DND-41 (cell line): ENCODE measurements around the gene PTPRJ.

Source experiments
- ATAC-seq: fragments of 200-7000 bp; cut with Tn5 transposase; 3 replicates; pipeline ENCODE4 v1.9.1; 2021; ENCODE audit warnings: low read depth; ENCODE audit not compliant: insufficient read depth
- DNase-seq: peaks from one replicate; pipeline ENCODE4 v3.0.0-alpha.2; 2020
- H2AFZ ChIP-seq: 2 replicates; pipeline ENCODE4 v1.6.0; 2012; ENCODE audit warnings: low read depth, low read length
- H3K27ac ChIP-seq: 2 replicates; pipeline ENCODE4 v1.5.1; 2012; ENCODE audit warnings: low read length, inconsistent platforms
- H3K27me3 ChIP-seq: fragments of 200-600 bp; sonication (generic); 2 replicates; pipeline ENCODE4 v1.6.0; 2012; ENCODE audit warnings: low read length, mild to moderate bottlenecking, inconsistent platforms; ENCODE audit not compliant: insufficient read depth, poor library complexity
- H3K36me3 ChIP-seq: 2 replicates; pipeline ENCODE4 v1.5.1; 2012; ENCODE audit warnings: low read length, inconsistent platforms; ENCODE audit not compliant: insufficient read depth
- H3K4me1 ChIP-seq: 2 replicates; pipeline ENCODE4 v1.5.1; 2012; ENCODE audit warnings: mild to moderate bottlenecking, low read length; ENCODE audit not compliant: insufficient read depth
- H3K4me2 ChIP-seq: 2 replicates; pipeline ENCODE4 v1.6.0; 2012; ENCODE audit warnings: mild to moderate bottlenecking, moderate library complexity, low read length, inconsistent platforms; ENCODE audit not compliant: insufficient read depth
- H3K4me3 ChIP-seq, 2 experiments: fragments of 200-600 bp in 1 of 2; shearing (Covaris generic) in 1 of 2; 2 replicates each; pipeline ENCODE4 v1.5.1; 2012 to 2016; ENCODE audit warnings: inconsistent platforms in 2 of 2, low read length in 2 of 2, mild to moderate bottlenecking in 2 of 2, low read depth in 1 of 2, moderate library complexity in 1 of 2
- H3K79me2 ChIP-seq: 2 replicates; pipeline ENCODE4 v1.6.0; 2012; ENCODE audit warnings: low read length, inconsistent platforms; ENCODE audit not compliant: insufficient read depth
- H3K9ac ChIP-seq: 2 replicates; pipeline ENCODE4 v1.6.0; 2012; ENCODE audit warnings: low read depth, mild to moderate bottlenecking, inconsistent platforms, low read length, moderate library complexity
- H3K9me3 ChIP-seq: 2 replicates; pipeline ENCODE4 v1.5.1; 2012; ENCODE audit warnings: low read length, moderate library complexity, mild to moderate bottlenecking, inconsistent platforms; ENCODE audit not compliant: insufficient read depth, severe bottlenecking
- H4K20me1 ChIP-seq: 2 replicates; pipeline ENCODE4 v1.6.0; 2012; ENCODE audit warnings: low read length; ENCODE audit not compliant: insufficient read depth
- EZH2 ChIP-seq: IDR thresholded peaks from 3 replicates; pipeline ENCODE4 v1.6.1; 2012; ENCODE audit warnings: borderline replicate concordance, low read depth, mild to moderate bottlenecking, moderate library complexity, low read length, inconsistent platforms; ENCODE audit not compliant: severe bottlenecking
- TF ChIP-seq, protein P1 (sequence below): IDR thresholded peaks from 2 replicates; pipeline ENCODE4 v1.5.1; 2012; ENCODE audit warnings: borderline replicate concordance, low read length, moderate library complexity, mild to moderate bottlenecking; ENCODE audit not compliant: poor library complexity, severe bottlenecking; ENCODE audit errors: extremely low read depth

The PTPRJ gene

DNA sequence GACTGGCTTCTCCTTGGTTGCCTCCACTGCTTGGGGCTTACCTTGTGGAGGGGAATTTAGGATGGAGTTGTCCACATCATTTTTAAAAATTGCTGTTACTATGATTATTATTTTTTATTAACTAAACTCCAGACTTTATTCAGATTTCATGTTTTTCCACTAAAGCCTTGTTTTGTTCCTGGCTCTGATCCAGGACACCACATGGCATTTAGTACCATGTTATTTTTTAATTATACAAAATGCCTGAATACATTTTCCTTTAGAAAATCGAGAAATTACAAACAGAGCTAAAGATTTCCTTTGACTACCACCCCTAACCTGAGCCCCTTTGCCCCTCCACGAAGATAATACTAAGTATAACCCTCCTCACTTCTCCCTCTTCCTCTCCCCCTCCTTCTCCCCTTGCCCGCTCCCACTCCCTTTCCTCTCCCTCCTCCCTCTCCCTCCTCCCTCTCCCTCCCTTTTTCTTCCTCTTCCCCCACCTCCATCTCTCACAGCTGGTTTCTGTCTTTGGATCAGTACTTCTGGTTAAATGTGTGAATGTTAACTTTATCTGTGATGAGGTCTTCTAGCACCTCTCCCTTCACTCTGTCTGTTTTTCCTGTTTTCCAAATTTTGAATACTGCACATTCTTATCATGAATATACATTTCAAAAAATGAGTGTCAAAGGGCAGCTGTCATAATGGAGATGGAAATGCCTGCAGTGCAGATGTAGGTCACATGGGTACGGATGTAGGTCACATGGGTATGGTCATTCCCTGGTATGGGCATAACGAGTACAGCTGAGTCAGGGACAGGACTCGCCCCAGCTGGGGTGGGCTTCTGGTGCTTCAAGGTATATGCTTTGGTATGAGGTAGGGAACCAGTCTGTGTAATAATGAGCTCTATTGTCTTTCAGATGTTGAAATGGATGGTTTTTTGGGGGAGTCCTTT, 181.9 kb downstream of the PTPRJ start:
- Histone ChIP-seq H3K4me1 (no peaks in the 10 kb centered on the region), H4K20me1 (no peaks in the 10 kb centered on the region), H3K4me2 (no peak overlapping the region), H3K4me3 (no peak overlapping the region), H2AFZ (no peak overlapping the region), H3K79me2 (no peaks in the 10 kb centered on the region), H3K27me3 (no peaks in the 10 kb centered on the region), H3K27ac (no peak overlapping the region), H3K9me3 (no peaks in the 10 kb centered on the region), H3K9ac (no peak overlapping the region), H3K36me3 (no peaks in the 10 kb centered on the region)
- ATAC-seq (no peak), DNase-seq (no peak)
- TF ChIP-seq, protein P1, sequence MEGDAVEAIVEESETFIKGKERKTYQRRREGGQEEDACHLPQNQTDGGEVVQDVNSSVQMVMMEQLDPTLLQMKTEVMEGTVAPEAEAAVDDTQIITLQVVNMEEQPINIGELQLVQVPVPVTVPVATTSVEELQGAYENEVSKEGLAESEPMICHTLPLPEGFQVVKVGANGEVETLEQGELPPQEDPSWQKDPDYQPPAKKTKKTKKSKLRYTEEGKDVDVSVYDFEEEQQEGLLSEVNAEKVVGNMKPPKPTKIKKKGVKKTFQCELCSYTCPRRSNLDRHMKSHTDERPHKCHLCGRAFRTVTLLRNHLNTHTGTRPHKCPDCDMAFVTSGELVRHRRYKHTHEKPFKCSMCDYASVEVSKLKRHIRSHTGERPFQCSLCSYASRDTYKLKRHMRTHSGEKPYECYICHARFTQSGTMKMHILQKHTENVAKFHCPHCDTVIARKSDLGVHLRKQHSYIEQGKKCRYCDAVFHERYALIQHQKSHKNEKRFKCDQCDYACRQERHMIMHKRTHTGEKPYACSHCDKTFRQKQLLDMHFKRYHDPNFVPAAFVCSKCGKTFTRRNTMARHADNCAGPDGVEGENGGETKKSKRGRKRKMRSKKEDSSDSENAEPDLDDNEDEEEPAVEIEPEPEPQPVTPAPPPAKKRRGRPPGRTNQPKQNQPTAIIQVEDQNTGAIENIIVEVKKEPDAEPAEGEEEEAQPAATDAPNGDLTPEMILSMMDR: no peak

DNA sequence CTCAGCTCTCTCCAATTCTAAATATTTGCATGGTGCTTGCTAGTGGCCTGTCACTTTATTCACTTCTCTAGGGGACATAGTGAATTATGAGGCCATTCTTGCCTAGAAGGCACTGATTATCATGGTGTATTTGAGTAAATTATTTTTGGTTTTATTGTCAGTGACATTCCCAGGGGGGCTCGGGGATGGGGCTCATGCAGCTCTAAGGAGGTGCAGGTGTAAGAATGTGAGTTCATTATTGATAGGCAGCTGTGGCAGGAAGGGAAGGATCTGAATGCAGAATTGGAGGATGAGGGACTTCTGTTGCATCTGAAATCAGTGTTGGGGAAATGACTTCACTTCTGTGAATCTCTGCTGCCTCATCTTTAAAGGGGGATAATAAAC, 182.5 kb downstream of the PTPRJ start:
- Histone ChIP-seq H3K4me3 (no peak overlapping the region), H3K27me3 (no peaks in the 10 kb centered on the region), H3K36me3 (no peaks in the 10 kb centered on the region), H3K4me1 (no peaks in the 10 kb centered on the region), H4K20me1 (no peaks in the 10 kb centered on the region), H3K27ac (no peak overlapping the region), H2AFZ (no peak overlapping the region), H3K79me2 (no peaks in the 10 kb centered on the region), H3K9ac (no peak overlapping the region), H3K4me2 (no peak overlapping the region), H3K9me3 (no peaks in the 10 kb centered on the region)
- DNase-seq: no peak
- ATAC-seq: no peak
- TF ChIP-seq, protein P1: no peak
- TF ChIP-seq EZH2: no peak

DNA sequence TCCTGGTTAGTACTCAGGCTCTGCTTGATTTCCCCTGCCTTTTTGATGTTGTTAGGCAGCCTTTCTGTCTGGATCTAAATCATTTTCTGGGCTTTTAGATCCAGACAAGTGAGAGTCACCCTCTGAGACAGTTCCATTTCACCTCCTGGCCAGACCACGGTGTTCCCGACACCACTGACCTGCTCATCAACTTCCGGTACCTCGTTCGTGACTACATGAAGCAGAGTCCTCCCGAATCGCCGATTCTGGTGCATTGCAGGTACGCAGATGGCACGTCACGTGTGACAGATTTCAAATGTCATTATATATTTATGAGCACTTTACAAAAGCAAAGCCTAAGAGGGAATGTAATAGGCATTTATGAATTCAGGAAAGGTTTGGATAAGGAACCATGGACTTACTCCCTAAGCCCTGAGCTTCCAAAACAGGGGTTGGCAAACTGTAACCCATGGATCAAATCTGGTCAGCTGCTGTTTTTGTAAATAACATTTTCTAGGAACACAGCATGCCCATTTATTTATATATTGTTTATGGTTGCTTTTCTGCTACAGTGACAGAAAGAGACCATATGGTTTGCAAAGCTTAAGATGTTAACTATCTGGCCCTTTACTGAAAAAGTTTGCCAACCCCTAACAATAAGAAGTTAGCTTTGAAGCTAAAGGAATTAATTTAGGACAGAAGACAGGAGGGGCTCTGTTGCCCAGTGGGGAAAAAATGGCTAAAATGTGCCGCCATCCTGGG, 183.2 kb downstream of the PTPRJ start:
- no peaks in the 10 kb centered on the region for H4K20me1 ChIP-seq
- TF ChIP-seq EZH2: no peak
- TF ChIP-seq, protein P1: no peak

More for the DNA sequence above, 183.2 kb downstream of the PTPRJ start:
- no peak overlapping the region for H3K9ac ChIP-seq
- no peaks in the 10 kb centered on the region for H3K4me1 ChIP-seq
- no peak overlapping the region for H3K4me3 ChIP-seq
- H3K4me2 ChIP-seq: no peak overlapping the region
- H3K9me3 ChIP-seq: no peaks in the 10 kb centered on the region
- no peaks in the 10 kb centered on the region for H3K27me3 ChIP-seq
- DNase-seq (no peak), ATAC-seq (no peak)
- H2AFZ ChIP-seq: no peak overlapping the region
- H3K27ac ChIP-seq: no peak overlapping the region
- H3K79me2 ChIP-seq: no peaks in the 10 kb centered on the region
- no peaks in the 10 kb centered on the region for H3K36me3 ChIP-seq
